Lower lobe of right lung (tissue), 2 donors: ENCODE measurements around the gene BLOC1S4. TPM values are rescaled to one million over a fixed set of nuclear protein-coding genes. Genes with fewer than 3 reads are reported as not detected.

ENCODE experiments used
- ATAC-seq, 2 donors: fragments of 200-7000 bp; cut with Tn5 transposase; one replicate each; pipeline ENCODE4 v1.9.1; 2020 to 2022; ENCODE audit warnings: mild to moderate bottlenecking in 2 of 2, moderate library complexity in 2 of 2
- DNase-seq: peaks from one replicate; pipeline ENCODE4 v3.0.0-alpha.2; 2020
- H3K27ac ChIP-seq: fragments of 200-600 bp; one replicate; pipeline ENCODE4 v1.8.0; 2022
- H3K27me3 ChIP-seq: fragments of 200-600 bp; one replicate; pipeline ENCODE4 v1.8.0; 2022; ENCODE audit warnings: low read depth
- H3K36me3 ChIP-seq: fragments of 200-600 bp; one replicate; pipeline ENCODE4 v1.8.0; 2022; ENCODE audit warnings: mild to moderate bottlenecking
- H3K4me1 ChIP-seq: fragments of 200-600 bp; one replicate; pipeline ENCODE4 v1.8.0; 2022
- H3K4me3 ChIP-seq: fragments of 200-600 bp; one replicate; pipeline ENCODE4 v1.8.0; 2022; ENCODE audit warnings: mild to moderate bottlenecking
- H3K9me3 ChIP-seq: fragments of 200-600 bp; one replicate; pipeline ENCODE4 v1.8.0; 2022
- intact Hi-C: fragments of 100-400 bp; cut with DNase I; formaldehyde crosslinking; loops from one replicate; pipeline ENCODE4 v1.11.0; 2022
- total RNA-seq: library from RNA; stranded (reverse); fragmentation: NEBNext Ultra II Directional; extraction: Animal tissue kit (Norgen Biotek cat#: 25700); gene quantifications from one replicate; pipeline ENCODE4 v1.2.1, GENCODE V29; 2021
- TF ChIP-seq, protein P1 (sequence below): fragments of 200-600 bp; IDR thresholded peaks from one replicate; pipeline ENCODE4 v1.8.0; 2022; ENCODE audit warnings: antibody characterized with exemption, mild to moderate bottlenecking
- donor health status: DM: no; HTN: yes; CAD: no; lungs with severe emphysema.

BLOC1S4 gene
- total RNA-seq, 1 donor from 2014 or later = 9.0 TPM

DNA sequence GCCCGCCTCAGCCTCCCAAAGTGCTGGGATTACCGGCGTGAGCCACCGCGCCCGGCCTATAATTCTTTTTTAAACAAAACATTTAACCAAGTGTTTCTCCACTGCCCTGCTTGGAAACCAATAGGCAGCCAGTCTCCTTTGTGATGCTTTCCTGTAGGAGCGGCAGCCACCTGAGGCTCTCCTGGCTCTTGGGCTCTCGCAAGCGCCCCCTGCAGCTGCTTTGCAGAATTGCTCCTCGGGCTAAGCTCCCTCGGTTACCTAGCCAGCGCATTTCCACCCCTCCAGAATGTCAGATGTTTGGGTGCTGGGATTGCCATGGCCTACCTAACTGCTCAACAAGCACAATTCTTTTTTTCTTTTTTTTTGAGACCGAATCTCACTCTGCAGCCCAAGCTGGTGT lies 14.6 kb upstream of the BLOC1S4 start:
- DNase-seq (no peak), ATAC-seq (no peak)
- Histone ChIP-seq H3K4me3 (no peak overlapping the region), H3K9me3 (no peaks in the 10 kb centered on the region), H3K27me3 (no peaks in the 10 kb centered on the region), H3K4me1 (peaks cover 14% of the 10 kb centered on the region), H3K36me3 (peaks cover 6% of the 10 kb centered on the region), H3K27ac (no peak overlapping the region)
- TF ChIP-seq, protein P1, sequence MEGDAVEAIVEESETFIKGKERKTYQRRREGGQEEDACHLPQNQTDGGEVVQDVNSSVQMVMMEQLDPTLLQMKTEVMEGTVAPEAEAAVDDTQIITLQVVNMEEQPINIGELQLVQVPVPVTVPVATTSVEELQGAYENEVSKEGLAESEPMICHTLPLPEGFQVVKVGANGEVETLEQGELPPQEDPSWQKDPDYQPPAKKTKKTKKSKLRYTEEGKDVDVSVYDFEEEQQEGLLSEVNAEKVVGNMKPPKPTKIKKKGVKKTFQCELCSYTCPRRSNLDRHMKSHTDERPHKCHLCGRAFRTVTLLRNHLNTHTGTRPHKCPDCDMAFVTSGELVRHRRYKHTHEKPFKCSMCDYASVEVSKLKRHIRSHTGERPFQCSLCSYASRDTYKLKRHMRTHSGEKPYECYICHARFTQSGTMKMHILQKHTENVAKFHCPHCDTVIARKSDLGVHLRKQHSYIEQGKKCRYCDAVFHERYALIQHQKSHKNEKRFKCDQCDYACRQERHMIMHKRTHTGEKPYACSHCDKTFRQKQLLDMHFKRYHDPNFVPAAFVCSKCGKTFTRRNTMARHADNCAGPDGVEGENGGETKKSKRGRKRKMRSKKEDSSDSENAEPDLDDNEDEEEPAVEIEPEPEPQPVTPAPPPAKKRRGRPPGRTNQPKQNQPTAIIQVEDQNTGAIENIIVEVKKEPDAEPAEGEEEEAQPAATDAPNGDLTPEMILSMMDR = peak; percentile 40
- intact Hi-C loops = no loop called here

DNA sequence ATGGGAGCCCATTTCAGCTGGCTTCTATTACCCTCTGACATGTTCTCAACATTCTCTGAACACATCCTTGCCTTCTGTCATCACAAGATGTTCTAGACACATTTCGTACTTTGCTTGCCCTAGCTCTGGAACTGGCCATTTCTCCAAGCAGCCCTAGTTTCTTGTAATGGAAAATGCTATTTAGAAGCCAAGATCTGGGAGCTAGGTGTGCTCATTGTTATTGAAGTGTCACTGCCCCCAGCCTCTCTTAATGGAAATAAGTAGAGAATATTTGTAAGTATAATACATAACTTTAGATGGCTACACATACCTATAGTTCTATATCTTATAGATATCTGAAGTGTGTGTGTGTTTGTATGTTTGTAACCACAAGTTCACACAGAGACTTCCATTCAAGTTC lies 13.2 kb upstream of the BLOC1S4 start:
- Histone ChIP-seq H3K36me3 (peaks cover 9% of the 10 kb centered on the region), H3K4me3 (no peak overlapping the region), H3K27me3 (no peaks in the 10 kb centered on the region), H3K9me3 (no peaks in the 10 kb centered on the region), H3K27ac (no peak overlapping the region), H3K4me1 (peaks cover 19% of the 10 kb centered on the region)
- DNase-seq = no peak
- ATAC-seq = no peak
- intact Hi-C loops = no loop called here
- TF ChIP-seq, protein P1 = no peak

DNA sequence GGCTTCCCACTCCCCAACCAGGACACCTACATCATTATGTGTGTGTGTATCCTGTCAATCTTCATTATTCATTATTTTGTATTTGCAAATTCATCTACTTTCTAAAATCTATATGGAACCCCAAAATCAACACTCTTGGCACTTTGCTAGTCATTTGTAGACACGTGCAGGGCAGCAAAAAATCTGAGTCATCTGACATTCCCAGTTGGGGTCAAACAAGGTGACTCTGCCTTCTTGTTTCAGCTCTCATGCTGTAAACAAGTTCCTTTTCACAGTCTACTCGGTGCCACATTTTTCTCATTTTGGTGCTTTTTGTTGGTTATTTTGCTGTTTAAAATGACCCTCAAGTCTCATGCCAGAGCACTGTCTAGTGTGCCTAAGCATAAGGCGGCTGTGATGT lies 12.2 kb upstream of the BLOC1S4 start:
- Histone ChIP-seq H3K9me3 (no peaks in the 10 kb centered on the region), H3K36me3 (peaks cover 13% of the 10 kb centered on the region), H3K4me1 (peaks cover 29% of the 10 kb centered on the region), H3K4me3 (no peak overlapping the region), H3K27me3 (no peaks in the 10 kb centered on the region), H3K27ac (no peak overlapping the region)
- no peak for DNase-seq
- no peak for ATAC-seq
- TF ChIP-seq, protein P1 = no peak
- intact Hi-C loops = no loop called here

DNA sequence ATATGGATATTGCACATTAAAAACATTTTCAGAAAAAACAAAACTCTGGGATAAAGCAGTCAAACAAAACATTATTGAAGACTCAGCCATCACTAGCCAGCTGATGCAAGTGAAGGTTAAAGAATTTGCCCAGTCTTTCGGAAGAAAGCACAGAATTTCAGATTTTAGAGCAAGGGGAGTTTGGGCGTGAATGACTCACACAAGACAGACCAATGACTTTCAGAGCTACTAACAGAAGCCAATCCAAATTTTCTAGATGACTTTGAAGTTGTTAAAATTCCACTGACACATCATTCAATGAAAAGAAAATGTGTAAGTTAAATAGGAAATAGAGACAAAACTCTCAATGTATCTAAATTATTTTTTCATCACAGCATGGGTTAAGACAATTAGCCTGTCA lies 10.3 kb upstream of the BLOC1S4 start:
- no peak overlapping the region for H3K4me3 ChIP-seq
- H3K36me3 ChIP-seq = peaks cover 8% of the 10 kb centered on the region
- intact Hi-C loops = no loop called here
- H3K27me3 ChIP-seq = no peaks in the 10 kb centered on the region
- H3K27ac ChIP-seq = no peak overlapping the region
- DNase-seq (no peak), ATAC-seq (no peak)
- TF ChIP-seq, protein P1 = no peak
- no peaks in the 10 kb centered on the region for H3K9me3 ChIP-seq
- H3K4me1 ChIP-seq = peaks cover 37% of the 10 kb centered on the region

DNA sequence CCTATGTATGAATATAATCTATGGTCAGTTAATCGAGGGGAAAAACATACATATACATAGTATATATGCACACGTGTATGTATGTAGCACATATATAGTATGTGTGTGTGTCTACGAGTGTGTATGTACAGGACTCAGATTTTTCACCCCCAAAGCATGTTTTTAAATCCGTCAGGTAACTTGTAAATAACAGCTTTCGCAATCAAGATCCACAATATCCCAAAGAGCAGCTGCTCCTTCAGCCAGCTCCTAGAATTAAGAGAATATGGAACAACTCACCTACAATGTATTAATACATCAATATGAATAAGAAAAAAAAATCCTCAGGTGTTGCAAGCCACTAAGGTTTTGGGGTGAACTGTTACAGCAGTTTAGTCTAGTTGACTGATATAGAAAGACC lies 9.8 kb upstream of the BLOC1S4 start:
- Histone ChIP-seq H3K27me3 (no peaks in the 10 kb centered on the region), H3K36me3 (peaks cover 8% of the 10 kb centered on the region), H3K4me1 (peaks cover 37% of the 10 kb centered on the region), H3K27ac (no peak overlapping the region), H3K9me3 (no peaks in the 10 kb centered on the region), H3K4me3 (no peak overlapping the region)
- intact Hi-C loops = no loop called here
- DNase-seq (no peak), ATAC-seq (no peak)
- TF ChIP-seq, protein P1 = no peak
